ENCODE results near the gene PGM2. TPM values are rescaled to one million over a fixed set of nuclear protein-coding genes. Genes with fewer than 3 reads are reported as not detected.

PGM2 gene
- total RNA-seq, 2 experiments from 2014 or later: 75.7 to 78.7 TPM

GRCh38 chr4:37865450-37865849, 39.0 kb downstream of the PGM2 start:
- no peaks in the 10 kb centered on the region for H3K27me3 Mint-ChIP-seq
- no peaks in the 10 kb centered on the region for H3K4me1 Mint-ChIP-seq
- H3K36me3 Mint-ChIP-seq: peaks cover 35% of the 10 kb centered on the region
- no peak for DNase-seq
- H3K4me3 Mint-ChIP-seq: no peak overlapping the region
- H3K9me3 Mint-ChIP-seq: no peaks in the 10 kb centered on the region
- no peak overlapping the region for H3K27ac Mint-ChIP-seq

- Mint-ChIP-seq H3K36me3 (peaks cover 41% of the 10 kb centered on the region), H3K27ac (no peak overlapping the region), H3K27me3 (no peaks in the 10 kb centered on the region), H3K4me1 (peaks cover 6% of the 10 kb centered on the region), H3K4me3 (no peak overlapping the region), H3K9me3 (no peaks in the 10 kb centered on the region)
- DNase-seq: no peak
These were observed 40.6 kb downstream of the PGM2 start for GRCh38 chr4:37867102-37867501.

GRCh38 chr4:37868238-37868637, 41.8 kb downstream of the PGM2 start:
- peaks cover 14% of the 10 kb centered on the region for H3K4me1 Mint-ChIP-seq
- no peak for DNase-seq
- no peak overlapping the region for H3K4me3 Mint-ChIP-seq
- no peaks in the 10 kb centered on the region for H3K9me3 Mint-ChIP-seq
- no peaks in the 10 kb centered on the region for H3K27me3 Mint-ChIP-seq
- no peak overlapping the region for H3K27ac Mint-ChIP-seq
- H3K36me3 Mint-ChIP-seq: peaks cover 37% of the 10 kb centered on the region

- peaks cover 20% of the 10 kb centered on the region for H3K4me1 Mint-ChIP-seq
- no peaks in the 10 kb centered on the region for H3K27me3 Mint-ChIP-seq
- no peak overlapping the region for H3K4me3 Mint-ChIP-seq
- H3K36me3 Mint-ChIP-seq: peaks cover 17% of the 10 kb centered on the region
- H3K27ac Mint-ChIP-seq: peak overlapping the region; percentile 58
- H3K9me3 Mint-ChIP-seq: no peaks in the 10 kb centered on the region
- DNase-seq: no peak
These were observed 46.0 kb downstream of the PGM2 start for GRCh38 chr4:37872310-37872988.

GRCh38 chr4:37873386-37873785, 46.9 kb downstream of the PGM2 start:
- peaks cover 20% of the 10 kb centered on the region for H3K4me1 Mint-ChIP-seq
- H3K27ac Mint-ChIP-seq: no peak overlapping the region
- no peak overlapping the region for H3K4me3 Mint-ChIP-seq
- H3K36me3 Mint-ChIP-seq: peaks cover 12% of the 10 kb centered on the region
- H3K9me3 Mint-ChIP-seq: no peaks in the 10 kb centered on the region
- no peaks in the 10 kb centered on the region for H3K27me3 Mint-ChIP-seq
- DNase-seq: no peak

- Mint-ChIP-seq H3K27me3 (no peaks in the 10 kb centered on the region), H3K4me1 (peaks cover 18% of the 10 kb centered on the region), H3K9me3 (no peaks in the 10 kb centered on the region), H3K36me3 (peaks cover 7% of the 10 kb centered on the region), H3K4me3 (no peak overlapping the region), H3K27ac (no peak overlapping the region)
- no peak for DNase-seq
These were observed 49.7 kb downstream of the PGM2 start for GRCh38 chr4:37876156-37876555.

GRCh38 chr4:37879365-37879764, 52.9 kb downstream of the PGM2 start:
- no peaks in the 10 kb centered on the region for H3K36me3 Mint-ChIP-seq
- no peak for DNase-seq
- H3K27me3 Mint-ChIP-seq: no peaks in the 10 kb centered on the region
- no peak overlapping the region for H3K27ac Mint-ChIP-seq
- no peaks in the 10 kb centered on the region for H3K4me1 Mint-ChIP-seq
- H3K4me3 Mint-ChIP-seq: no peak overlapping the region
- H3K9me3 Mint-ChIP-seq: no peaks in the 10 kb centered on the region

GRCh38 chr4:37881811-37882210, 55.3 kb downstream of the PGM2 start:
- Mint-ChIP-seq H3K4me1 (peaks cover 10% of the 10 kb centered on the region), H3K36me3 (no peaks in the 10 kb centered on the region), H3K4me3 (no peak overlapping the region)

GRCh38 chr4:37882665-37883296, 56.3 kb downstream of the PGM2 start:
- H3K27ac Mint-ChIP-seq: no peak overlapping the region
- H3K9me3 Mint-ChIP-seq: no peaks in the 10 kb centered on the region
- H3K4me3 Mint-ChIP-seq: no peak overlapping the region
- no peak for DNase-seq
- H3K36me3 Mint-ChIP-seq: no peaks in the 10 kb centered on the region
- H3K27me3 Mint-ChIP-seq: no peaks in the 10 kb centered on the region
- peaks cover 10% of the 10 kb centered on the region for H3K4me1 Mint-ChIP-seq

More at GRCh38 chr4:37881811-37882210, 55.3 kb downstream of the PGM2 start:
- Mint-ChIP-seq H3K27me3 (no peaks in the 10 kb centered on the region), H3K9me3 (no peaks in the 10 kb centered on the region), H3K27ac (no peak overlapping the region)
- DNase-seq: no peak

GRCh38 chr4:37884855-37885487, 58.5 kb downstream of the PGM2 start:
- Mint-ChIP-seq H3K9me3 (no peaks in the 10 kb centered on the region), H3K4me3 (no peak overlapping the region), H3K4me1 (peaks cover 12% of the 10 kb centered on the region), H3K27ac (no peak overlapping the region), H3K27me3 (peaks cover 3% of the 10 kb centered on the region), H3K36me3 (no peaks in the 10 kb centered on the region)
- no peak for DNase-seq

- Mint-ChIP-seq H3K4me1 (peaks cover 15% of the 10 kb centered on the region), H3K9me3 (no peaks in the 10 kb centered on the region), H3K27me3 (peaks cover 3% of the 10 kb centered on the region), H3K36me3 (no peaks in the 10 kb centered on the region), H3K27ac (no peak overlapping the region), H3K4me3 (no peak overlapping the region)
- no peak for DNase-seq
These were observed 59.0 kb downstream of the PGM2 start for GRCh38 chr4:37885496-37885895.

- Mint-ChIP-seq H3K27me3 (peaks cover 3% of the 10 kb centered on the region), H3K9me3 (no peaks in the 10 kb centered on the region), H3K4me1 (peaks cover 30% of the 10 kb centered on the region), H3K4me3 (peak overlapping the region; percentile 84), H3K27ac (peak overlapping the region; percentile 38), H3K36me3 (peaks cover 6% of the 10 kb centered on the region)
- peak; percentile 21 for DNase-seq
These were observed 63.6 kb downstream of the PGM2 start for GRCh38 chr4:37889849-37890800.

GRCh38 chr4:37890801-37891259, 64.3 kb downstream of the PGM2 start, which contains the start of gene TBC1D1:
Gene TBC1D1 (plus strand): TSS chr4:37891084. CDS start chr4:37902096, 11,012 bp downstream.
- Mint-ChIP-seq H3K9me3 (no peaks in the 10 kb centered on the region), H3K27ac (peak within 1 kb of the TSS; percentile 96), H3K36me3 (peaks cover 8% of the 10 kb centered on the region), H3K27me3 (peaks cover 3% of the 10 kb centered on the region), H3K4me3 (peak within 1 kb of the TSS; percentile 84), H3K4me1 (peaks cover 31% of the 10 kb centered on the region)
- no peak for DNase-seq

- Mint-ChIP-seq H3K9me3 (no peaks in the 10 kb centered on the region), H3K4me3 (peak overlapping the region; percentile 84), H3K27ac (peak overlapping the region; percentile 96), H3K4me1 (peaks cover 38% of the 10 kb centered on the region), H3K27me3 (peaks cover 3% of the 10 kb centered on the region), H3K36me3 (peaks cover 8% of the 10 kb centered on the region)
- DNase-seq: peak; percentile 79
These were observed 65.0 kb downstream of the PGM2 start for GRCh38 chr4:37891260-37892159.

Data from activated naive CD8-positive, alpha-beta T cell treated with anti-CD3 and anti-CD28 coated beads for 36 hours (primary cell).